A673 (cell line): ENCODE data around the gene SLC2A13. TPM values are rescaled to one million over a fixed set of nuclear protein-coding genes. Genes with fewer than 3 reads are reported as not detected.

Experiments used
- BruUV-seq: library from RNA; stranded (reverse); fragments of 400-500 nt; replicated peaks from 2 replicates; lab custom pipeline; 2021; lab: Mats Ljungman, UMichigan
- CTCF ChIA-PET: fragments of 300-600 bp; sonication (Branson Sonifier 250); formaldehyde crosslinking; loops from one replicate; lab custom pipeline; 2022; ENCODE audit warnings: antibody characterized with exemption; lab: Charles Lee
- POLR2A ChIA-PET: fragments of 300-600 bp; sonication (Branson Sonifier 250); formaldehyde crosslinking; loops from one replicate; lab custom pipeline; 2022; ENCODE audit warnings: antibody characterized with exemption; ENCODE audit not compliant: low non-redundant PET; lab: Charles Lee
- DNase-seq: peaks from one replicate; pipeline ENCODE4 v3.0.0-alpha.2; 2015; ENCODE audit warnings: low spot score
- H3K27ac ChIP-seq: fragments of 200-600 bp; sonication (generic); 2 replicates; pipeline ENCODE4 v1.5.1; 2016; ENCODE audit warnings: mixed run types, low read depth, mild to moderate bottlenecking, mixed read lengths, antibody characterized with exemption, low read length; ENCODE audit not compliant: poor library complexity, severe bottlenecking
- H3K27me3 ChIP-seq: fragments of 200-600 bp; sonication (generic); replicated peaks from 2 replicates; pipeline ENCODE4 v1.6.1; 2017; ENCODE audit warnings: mixed run types, low read depth, mild to moderate bottlenecking, mixed read lengths, antibody characterized with exemption, low read length; ENCODE audit not compliant: insufficient read depth, poor library complexity
- H3K36me3 ChIP-seq: fragments of 200-600 bp; sonication (generic); 2 replicates; pipeline ENCODE4 v1.6.1; 2016; ENCODE audit warnings: mixed run types, mild to moderate bottlenecking, mixed read lengths, antibody characterized with exemption, low read length; ENCODE audit not compliant: insufficient read depth, poor library complexity, severe bottlenecking
- H3K4me1 ChIP-seq: fragments of 200-600 bp; sonication (generic); 2 replicates; pipeline ENCODE4 v1.6.1; 2017; ENCODE audit warnings: mixed run types, mild to moderate bottlenecking, mixed read lengths, antibody characterized with exemption, low read length; ENCODE audit not compliant: insufficient read depth, poor library complexity, severe bottlenecking
- H3K4me3 ChIP-seq: fragments of 200-600 bp; sonication (generic); 2 replicates; pipeline ENCODE4 v1.5.1; 2016; ENCODE audit warnings: low read depth, mixed run types, mild to moderate bottlenecking, mixed read lengths, low read length; ENCODE audit not compliant: poor library complexity, severe bottlenecking
- H3K9me3 ChIP-seq: fragments of 200-600 bp; sonication (generic); 2 replicates; pipeline ENCODE4 v1.6.1; 2016; ENCODE audit warnings: mixed run types, low read depth, mild to moderate bottlenecking, mixed read lengths, antibody characterized with exemption, low read length; ENCODE audit not compliant: poor library complexity, severe bottlenecking
- EZH2 ChIP-seq: fragments of 200-600 bp; sonication (generic); IDR thresholded peaks from 2 replicates; pipeline ENCODE4 v1.6.1; 2017; ENCODE audit warnings: borderline replicate concordance, low read depth, mild to moderate bottlenecking, mixed read lengths, antibody characterized with exemption, low read length; ENCODE audit not compliant: poor library complexity, severe bottlenecking
- intact Hi-C: fragments of 100-400 bp; cut with micrococcal nuclease; formaldehyde crosslinking; loops from one replicate; pipeline ENCODE4 v1.10.0; 2022; ENCODE audit not compliant: unreplicated experiment
- total RNA-seq: library from RNA; stranded (reverse); gene quantifications from 2 replicates; pipeline ENCODE4 v1.2.3, GENCODE V29; 2021
- TF ChIP-seq, protein P1 (sequence below): fragments of 300-800, 200-600 bp; sonication (generic); conservative IDR thresholded peaks from 2 replicates; pipeline ENCODE4 v1.5.1; 2017; ENCODE audit warnings: low read depth, mild to moderate bottlenecking, antibody characterized with exemption, low read length, moderate library complexity, mixed read lengths

The SLC2A13 gene
- total RNA-seq, 1 experiment from 2014 or later: 9.1 TPM

DNA sequence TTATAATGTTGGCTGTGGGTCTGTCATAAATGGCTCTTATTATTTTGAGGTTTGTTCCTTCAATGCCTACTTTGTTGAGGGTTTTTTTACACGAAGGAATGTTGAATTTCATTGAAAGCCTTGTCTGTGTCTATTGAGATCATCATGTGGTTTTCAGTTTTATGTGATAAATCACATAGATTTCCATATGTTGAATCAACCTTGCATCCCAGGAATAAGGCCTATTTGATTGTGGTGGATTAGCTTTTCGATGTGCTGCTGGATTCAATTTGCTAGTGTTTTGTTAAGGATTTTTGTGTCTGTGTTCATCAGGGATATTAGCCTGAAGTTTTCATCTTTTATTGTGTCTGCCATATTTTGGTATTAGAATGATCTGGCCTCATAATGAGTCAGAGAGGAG, 27.6 kb downstream of the SLC2A13 start:
- Histone ChIP-seq H3K36me3 (no peaks in the 10 kb centered on the region), H3K9me3 (no peaks in the 10 kb centered on the region), H3K27me3 (no peaks in the 10 kb centered on the region), H3K4me1 (no peaks in the 10 kb centered on the region), H3K4me3 (no peak overlapping the region), H3K27ac (no peak overlapping the region)
- no peak for DNase-seq
- ChIA-PET POLR2A (no interaction called here), CTCF (no interaction called here)
- no TSS peak for BruUV-seq
- intact Hi-C loops: no loop called here
- TF ChIP-seq, protein P1, sequence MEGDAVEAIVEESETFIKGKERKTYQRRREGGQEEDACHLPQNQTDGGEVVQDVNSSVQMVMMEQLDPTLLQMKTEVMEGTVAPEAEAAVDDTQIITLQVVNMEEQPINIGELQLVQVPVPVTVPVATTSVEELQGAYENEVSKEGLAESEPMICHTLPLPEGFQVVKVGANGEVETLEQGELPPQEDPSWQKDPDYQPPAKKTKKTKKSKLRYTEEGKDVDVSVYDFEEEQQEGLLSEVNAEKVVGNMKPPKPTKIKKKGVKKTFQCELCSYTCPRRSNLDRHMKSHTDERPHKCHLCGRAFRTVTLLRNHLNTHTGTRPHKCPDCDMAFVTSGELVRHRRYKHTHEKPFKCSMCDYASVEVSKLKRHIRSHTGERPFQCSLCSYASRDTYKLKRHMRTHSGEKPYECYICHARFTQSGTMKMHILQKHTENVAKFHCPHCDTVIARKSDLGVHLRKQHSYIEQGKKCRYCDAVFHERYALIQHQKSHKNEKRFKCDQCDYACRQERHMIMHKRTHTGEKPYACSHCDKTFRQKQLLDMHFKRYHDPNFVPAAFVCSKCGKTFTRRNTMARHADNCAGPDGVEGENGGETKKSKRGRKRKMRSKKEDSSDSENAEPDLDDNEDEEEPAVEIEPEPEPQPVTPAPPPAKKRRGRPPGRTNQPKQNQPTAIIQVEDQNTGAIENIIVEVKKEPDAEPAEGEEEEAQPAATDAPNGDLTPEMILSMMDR: no peak
- no peak for TF ChIP-seq EZH2

DNA sequence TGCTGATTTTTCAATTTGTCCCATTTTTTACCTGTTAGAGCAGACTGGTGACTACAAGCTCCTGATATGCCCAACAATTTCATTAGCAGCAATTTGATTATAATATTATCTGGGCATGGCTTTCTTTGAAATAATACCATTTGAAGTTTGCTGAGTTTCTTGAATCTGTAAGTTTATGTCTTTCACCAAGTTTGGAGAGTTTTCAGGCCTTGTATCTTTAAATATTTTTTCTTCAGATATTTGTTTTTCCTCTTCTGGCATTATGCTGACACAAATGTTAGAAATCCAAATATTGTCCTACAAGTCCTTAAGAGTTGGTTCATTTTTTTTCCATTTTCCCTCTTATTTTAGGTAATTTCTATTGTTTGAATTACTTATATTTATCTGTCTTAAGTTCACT, 30.4 kb downstream of the SLC2A13 start:
- Histone ChIP-seq H3K4me1 (no peaks in the 10 kb centered on the region), H3K27me3 (no peaks in the 10 kb centered on the region), H3K27ac (no peak overlapping the region), H3K4me3 (no peak overlapping the region), H3K9me3 (no peaks in the 10 kb centered on the region), H3K36me3 (no peaks in the 10 kb centered on the region)
- POLR2A ChIA-PET: no interaction called here
- CTCF ChIA-PET: no interaction called here
- no peak for TF ChIP-seq EZH2
- TF ChIP-seq, protein P1: no peak
- DNase-seq: no peak
- no TSS peak for BruUV-seq
- intact Hi-C loops: no loop called here

DNA sequence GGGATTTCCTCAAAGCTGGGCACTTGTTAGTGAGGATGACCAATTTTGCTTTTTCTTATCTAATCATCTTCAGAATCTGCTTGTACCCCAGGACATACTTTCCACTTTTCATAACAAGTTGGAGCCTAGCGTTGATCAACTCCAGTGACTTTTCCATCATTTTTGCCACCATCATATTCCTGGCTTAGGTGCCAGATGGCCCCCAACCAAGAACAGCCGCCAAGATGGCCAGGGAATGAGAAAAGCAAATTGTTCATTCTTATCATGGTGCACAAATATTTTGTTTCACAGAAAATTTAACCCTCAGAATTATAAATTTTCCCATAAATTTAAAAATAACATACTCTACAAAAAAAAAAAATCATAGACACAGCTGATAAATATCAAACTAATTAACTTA, 37.5 kb downstream of the SLC2A13 start:
- TF ChIP-seq, protein P1: no peak
- TF ChIP-seq EZH2: no peak
- no peaks in the 10 kb centered on the region for H3K27me3 ChIP-seq
- DNase-seq: no peak
- no TSS peak for BruUV-seq
- intact Hi-C loops: no loop called here
- ChIA-PET CTCF (no interaction called here), POLR2A (no interaction called here)
- H3K4me3 ChIP-seq: no peak overlapping the region
- no peaks in the 10 kb centered on the region for H3K36me3 ChIP-seq
- H3K27ac ChIP-seq: no peak overlapping the region
- peaks cover 3% of the 10 kb centered on the region for H3K4me1 ChIP-seq
- H3K9me3 ChIP-seq: no peaks in the 10 kb centered on the region
